HG03575 (cell line): Measurements from ENCODE around the gene KCTD21.

Experiments
- ATAC-seq: cut with Tn5 transposase; IDR thresholded peaks from one replicate; pipeline ENCODE4 v1.9.1; 2021; ENCODE audit not compliant: unreplicated experiment, insufficient number of reproducible peaks, low FRiP score; ENCODE audit errors: extremely low read depth

KCTD21 gene

DNA sequence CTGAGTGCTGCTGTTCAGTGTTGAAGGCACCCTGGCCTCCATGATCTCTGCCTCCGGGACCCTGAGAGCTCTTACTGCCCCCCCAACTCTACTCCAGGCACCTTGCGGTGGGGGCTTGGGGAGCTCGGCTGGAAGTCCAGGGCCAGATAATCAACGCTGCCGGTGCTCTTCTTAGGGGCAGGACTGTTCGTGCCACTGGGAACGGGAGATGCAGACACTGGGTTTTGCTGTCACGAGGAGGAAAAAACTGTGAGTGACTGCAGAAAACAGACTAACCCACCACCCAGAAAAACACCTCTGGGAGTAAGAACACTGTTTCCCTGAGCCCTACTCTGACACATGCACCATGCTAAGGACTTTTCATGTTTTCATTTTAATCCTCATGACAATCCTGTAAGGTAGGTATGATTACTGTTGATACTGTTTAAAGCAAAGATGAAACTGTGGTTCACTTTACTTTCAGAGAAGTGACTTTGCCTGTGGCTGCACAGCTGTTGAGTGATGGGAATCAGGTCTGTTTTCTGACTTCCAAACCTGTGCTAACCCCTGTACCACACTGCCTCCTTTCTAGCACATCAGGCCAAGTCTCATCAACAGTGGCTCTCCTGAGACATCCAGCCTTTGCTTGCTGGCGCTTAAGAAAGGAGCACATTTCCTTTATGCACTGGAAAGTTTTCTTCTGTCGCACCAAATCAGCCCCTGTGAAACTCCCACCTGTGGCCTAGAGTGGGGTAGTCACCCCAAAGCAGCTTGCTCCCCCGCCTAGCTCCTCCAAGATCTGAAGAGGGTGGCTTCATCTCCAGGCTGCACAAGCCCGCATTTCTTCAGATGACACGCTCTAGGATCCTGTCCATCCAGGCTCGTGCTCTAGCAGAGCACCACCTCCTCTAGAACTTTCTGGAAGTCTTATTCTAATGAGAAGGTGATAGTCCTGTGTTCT, 32.1 kb upstream of the KCTD21 start:
- ATAC-seq = no peak

DNA sequence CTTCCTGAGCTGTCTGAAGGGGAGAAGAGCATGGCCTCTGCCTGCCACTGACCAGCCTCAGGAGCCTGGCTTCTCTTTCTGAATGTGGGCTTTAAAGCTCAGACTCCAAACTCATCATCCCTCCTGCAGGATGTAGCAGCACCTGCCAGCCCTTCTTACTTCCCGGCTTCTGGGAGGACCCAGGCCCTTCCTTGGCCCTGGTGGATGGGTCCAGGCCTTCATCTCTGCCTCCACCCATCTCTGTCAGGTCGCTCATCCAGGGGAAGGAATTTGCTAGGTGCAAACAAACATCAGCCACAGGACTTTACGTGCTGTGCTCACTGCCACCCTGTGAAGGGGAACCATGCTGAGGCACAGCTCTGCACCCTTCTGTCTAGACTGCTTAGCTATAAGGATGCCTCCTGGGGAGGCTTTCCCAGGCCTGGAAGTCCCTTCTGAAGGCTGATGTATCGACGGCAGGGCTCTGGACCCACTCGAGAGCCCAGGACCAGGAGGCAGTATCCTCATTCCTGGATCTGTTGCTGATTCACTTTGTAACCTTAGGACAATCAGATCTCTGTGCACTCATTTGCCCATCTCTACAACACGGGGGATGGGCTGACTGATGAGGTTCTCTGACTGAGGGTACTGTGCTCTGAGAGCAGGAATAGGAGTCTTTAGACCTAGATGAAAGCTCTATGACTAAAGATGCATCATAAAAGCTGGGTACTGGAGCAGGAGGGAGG, 31.2 kb upstream of the KCTD21 start:
- no peak for ATAC-seq

DNA sequence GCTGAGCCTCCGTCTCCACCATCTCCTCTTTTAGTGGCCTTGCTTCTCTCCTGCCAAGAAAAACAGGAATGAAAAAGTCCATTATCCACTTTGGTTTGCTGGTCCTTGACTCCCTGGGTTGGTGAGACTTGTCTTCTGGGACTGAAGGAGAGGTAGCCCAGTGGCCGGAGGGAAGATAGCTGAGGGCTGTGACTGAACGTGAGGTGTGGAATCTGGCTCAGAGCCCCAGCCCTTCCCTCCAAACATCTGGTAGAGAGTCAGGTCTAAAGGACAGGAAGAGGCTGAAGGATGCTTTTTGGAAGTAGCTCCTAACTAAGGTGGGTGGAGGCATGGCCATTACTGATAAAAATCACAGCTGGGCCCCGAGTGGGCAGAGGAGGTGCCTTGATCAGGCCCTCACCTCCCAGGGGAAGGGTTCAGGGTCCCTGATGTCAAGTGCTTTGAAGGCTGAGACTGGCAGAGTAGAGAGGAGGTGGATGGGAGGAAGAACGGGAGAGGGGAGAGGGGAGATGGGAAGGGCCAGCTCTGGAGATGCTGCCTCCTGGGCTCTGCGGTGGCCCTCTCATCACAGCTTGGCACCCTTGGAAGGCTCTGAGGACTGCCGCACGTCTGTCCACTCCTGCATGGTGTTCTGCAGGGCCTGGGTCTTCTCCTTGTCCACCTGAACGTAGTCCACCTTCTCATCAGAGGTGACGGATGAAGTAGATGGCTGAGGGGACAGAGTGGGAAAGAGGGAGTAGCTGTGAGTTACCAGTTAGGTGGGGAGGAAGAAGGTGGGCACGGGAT, 30.5 kb upstream of the KCTD21 start:
- ATAC-seq = no peak

DNA sequence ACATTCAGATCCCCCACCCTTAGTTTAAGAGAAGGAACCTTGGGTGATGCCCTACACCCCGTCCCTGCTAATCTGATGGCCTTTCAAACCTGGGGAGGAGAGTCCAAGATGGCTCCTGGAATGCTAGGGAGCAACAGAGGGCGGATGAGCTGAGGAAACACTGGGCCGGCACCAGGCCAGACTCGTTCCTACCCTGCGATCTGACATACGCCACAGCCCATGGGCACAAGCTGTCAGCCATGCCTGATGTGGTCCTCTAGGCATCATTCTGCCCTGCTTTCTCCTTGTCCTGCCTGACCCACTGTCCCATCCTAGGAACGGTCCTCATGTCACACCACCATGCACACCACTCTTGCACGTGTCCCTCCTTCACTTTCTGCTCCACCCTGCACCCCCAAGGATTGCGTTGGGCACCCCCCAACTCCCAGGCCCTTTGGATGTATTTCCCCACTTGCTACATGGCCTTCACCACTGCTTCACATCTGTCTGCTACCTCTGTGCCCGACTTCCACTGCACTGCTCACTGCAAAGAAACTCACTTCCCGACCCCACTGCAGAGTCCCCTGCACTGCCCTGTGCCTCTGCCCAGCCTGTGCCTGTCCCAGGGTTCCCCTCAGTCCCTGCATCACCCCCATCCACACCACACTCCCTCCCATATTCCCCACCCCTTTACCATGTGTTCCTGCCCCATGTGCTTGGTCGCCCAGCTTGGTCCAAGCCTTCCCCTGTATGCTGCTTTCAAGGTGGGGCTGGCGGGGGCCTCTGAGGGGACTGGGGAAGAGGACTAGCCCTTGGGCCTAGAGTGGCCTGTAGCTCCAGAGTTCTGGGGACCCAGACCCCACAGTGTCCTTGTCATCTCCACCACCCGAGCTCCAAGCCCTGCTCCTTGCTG, 29.5 kb upstream of the KCTD21 start:
- ATAC-seq = no peak

DNA sequence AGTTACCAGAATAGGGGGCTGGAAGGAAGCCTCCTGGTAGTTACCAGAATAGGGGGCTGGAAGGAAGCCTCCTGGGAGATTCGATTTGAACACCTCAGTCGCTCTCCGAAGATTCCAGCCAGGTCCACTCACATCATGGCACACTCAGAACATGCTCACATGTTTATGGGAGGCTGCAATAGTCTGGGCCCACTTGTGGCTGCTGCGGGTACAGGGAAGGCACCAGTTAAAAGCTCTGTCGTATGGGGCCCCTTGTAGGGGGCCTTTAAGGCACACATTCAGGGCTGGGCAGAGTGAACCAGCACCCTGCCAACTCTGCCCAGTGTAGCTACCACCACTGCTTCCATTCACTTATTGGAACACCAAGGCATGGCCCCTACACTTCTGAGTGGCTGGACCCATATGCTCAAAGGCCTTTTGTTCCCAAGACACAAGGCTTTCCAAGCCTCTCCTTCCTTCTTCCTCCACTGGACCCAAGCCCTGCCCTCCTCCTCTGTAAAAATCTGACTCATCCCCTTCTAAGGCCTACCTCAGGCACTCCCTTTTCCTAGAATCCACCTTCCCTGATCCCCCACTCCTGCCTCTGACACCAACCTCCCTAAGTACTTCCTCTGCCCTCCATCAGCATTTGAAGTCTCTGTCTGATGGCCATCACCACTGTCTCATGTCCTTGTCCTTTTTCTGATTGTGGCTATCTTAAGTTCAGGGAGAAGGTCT, 28.3 kb upstream of the KCTD21 start:
- no peak for ATAC-seq

DNA sequence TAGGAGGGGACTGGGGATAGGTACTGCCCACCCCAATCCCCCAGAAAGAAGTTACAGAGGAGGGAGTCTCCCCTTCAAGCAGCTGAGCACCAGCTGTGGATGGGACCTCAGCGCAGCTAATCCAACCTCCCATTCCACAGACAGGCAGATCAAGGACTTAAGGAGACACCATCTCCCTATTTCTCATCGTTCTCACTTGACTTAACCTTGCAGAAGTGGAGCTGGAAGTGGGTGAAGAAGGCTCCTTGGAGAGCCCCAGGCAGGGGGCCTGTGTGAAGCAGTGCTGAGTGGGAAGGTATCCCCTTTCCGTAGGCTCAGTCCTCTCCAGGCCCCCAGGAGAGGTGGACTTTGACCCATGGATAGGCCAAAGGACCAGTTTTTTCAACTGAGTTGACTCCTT, 27.6 kb upstream of the KCTD21 start:
- no peak for ATAC-seq

DNA sequence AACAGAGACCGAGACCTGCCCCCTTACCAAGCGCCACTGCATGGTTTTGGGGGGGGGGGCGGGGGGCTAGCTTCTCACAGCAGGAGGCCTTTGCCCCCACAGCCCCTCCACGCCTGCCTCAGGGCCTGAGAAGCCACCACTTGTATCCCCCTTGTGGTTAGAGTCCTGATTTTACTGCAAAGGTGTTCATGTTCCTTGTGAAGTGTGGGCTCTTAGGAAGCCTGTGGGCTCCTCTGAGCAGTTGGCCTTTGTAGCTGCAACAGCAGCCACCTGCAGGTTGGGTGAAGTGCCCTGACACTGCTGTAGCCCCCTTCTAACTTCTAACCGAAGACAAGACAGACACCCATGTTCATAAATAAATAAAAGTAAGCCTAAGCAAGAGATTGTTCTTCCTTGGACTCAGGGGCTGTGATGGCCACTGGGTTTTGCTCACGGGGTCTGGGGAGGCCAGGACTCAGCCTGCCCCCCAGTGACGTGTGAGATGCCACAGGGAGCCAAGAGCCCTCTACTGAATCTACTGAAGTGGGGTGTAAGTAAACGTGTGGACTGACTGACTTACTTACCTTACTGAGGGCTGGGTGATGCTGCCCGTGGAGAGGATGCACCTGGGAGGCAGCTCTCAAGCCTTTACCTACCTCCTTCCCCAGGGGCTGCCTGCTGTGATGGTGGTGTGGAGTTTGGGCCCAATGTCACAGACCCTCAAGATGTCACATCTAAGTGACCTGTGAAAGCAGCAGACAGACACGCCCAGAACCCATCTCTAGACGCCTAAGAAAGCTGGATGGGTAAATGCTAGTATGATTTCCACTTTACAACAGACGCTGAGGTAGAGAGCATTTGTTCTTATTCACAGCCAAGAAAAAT, 26.1 kb upstream of the KCTD21 start:
- no peak for ATAC-seq

DNA sequence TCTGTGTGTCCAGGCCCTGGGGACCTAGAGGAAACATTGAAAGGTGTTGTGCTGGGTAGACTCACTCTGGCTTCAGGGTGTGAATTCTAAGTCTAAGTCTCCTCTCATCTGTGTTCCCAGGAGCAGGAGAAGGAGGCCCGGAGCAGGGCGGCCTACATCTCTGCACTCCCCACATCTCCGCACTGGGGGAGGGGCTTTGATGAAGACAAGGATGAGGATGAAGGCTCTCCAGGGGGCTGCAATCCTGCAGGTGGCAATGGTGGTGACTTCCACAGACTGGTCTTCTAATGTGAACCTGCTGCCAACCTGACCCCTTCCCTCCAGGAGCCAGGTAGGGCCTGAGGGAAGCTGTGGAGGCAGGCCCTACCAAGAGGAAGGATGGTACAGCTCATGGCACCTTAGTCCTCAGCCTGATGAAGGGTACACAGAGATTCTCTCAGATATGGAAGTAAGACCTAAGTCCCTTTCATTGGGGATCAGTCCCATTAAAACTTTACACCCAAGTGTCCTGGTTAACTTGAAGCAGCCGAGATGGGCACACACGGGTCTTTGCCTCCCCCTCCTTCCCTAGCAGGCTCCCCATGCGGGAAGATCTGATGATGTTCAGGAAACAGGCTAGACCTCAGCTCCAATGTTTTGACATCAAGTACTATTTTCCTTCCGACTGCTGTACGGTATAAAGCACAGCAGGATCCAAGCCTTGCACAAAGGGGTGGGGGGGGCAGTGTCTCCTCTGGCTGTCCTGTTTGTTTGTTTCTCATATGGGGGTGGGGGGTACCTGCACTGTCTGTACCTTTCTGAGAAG, 25.3 kb upstream of the KCTD21 start:
- no peak for ATAC-seq

DNA sequence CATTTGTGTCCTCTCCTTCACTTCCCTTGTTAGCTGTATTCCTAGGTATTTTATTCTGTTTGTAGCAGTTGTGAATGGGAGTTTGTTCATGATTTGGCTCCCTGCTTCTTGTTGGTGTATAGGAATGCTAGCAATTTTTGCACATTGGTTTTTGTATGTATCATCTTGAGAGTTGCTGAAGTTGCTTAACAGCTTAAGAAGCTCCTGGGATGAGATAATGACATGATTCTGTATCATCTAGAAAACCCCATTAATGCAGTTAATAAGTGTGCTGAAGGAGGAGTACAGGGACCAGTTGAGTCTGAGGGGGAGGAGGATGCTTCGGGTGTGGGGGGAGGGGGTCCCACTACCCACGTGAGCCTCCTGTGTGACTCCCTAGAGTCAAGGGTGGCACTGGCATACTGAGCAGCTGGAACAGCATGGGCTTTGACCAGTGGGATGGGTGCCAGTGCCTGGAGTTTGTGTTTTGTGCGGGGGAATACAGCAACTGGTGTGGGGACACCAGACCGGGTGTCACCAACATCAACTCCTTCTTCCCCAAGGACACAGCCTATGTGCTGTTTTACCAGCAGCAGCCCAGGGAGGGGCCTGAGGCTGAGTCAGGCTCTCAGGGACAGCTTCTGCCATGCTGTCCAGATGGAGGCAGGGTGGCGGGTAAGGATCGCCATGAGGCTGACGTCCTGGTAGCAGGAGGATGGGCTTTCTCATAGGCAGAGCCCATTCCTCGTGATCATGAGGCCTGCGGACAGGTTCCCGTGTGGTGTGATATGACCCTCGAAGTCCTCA, 24.4 kb upstream of the KCTD21 start:
- no peak for ATAC-seq

DNA sequence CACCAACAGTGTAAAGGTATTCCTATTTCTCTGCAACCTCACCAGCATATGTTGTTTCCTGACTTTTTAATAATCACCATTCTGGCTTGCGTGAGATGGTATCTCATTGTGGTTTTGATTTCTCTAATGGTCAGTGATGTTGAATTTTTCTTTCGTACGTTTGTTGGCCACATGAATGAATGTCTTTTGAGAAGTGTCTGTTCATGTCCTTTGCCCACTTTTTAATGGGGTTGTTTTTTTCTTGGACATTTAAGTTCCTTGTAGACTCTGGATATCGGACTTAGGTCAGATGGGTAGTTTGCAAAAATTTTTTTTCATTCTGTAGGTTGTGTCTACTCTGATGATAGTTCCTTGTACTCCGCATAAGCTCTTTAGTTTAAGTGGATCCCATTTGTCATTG, 23.1 kb upstream of the KCTD21 start:
- no peak for ATAC-seq

DNA sequence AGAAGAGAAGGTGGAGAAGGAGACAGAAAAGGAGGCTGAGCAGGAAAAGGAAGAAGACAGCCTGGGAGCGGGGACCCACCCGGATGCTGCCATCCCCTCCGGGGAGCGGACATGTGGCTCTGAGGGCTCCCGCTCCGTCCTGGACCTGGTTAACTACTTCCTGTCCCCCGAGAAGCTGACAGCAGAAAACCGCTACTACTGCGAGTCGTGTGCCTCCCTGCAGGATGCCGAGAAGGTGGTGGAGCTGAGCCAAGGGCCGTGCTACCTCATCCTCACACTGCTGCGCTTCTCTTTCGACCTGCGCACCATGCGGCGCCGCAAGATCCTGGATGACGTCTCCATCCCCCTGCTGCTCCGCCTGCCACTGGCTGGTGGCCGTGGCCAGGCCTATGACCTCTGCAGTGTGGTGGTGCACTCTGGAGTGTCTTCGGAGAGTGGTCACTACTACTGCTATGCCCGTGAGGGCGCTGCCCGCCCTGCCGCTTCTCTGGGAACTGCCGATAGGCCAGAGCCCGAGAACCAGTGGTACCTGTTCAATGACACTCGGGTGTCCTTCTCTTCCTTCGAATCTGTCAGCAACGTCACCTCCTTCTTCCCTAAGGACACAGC, 21.7 kb upstream of the KCTD21 start:
- no peak for ATAC-seq

DNA sequence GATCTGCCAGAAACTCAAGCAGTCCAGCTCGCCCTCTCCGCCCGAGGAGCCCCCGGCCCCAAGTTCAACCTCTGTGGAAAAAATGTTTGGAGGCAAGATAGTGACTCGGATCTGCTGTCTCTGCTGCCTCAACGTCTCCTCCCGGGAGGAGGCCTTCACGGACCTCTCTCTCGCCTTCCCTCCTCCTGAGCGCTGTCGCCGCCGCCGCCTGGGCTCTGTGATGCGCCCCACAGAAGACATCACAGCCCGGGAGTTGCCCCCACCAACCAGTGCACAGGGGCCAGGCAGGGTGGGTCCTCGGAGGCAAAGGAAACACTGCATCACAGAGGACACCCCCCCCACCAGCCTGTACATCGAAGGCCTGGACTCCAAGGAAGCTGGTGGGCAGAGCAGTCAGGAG, 21.1 kb upstream of the KCTD21 start:
- ATAC-seq = no peak

DNA sequence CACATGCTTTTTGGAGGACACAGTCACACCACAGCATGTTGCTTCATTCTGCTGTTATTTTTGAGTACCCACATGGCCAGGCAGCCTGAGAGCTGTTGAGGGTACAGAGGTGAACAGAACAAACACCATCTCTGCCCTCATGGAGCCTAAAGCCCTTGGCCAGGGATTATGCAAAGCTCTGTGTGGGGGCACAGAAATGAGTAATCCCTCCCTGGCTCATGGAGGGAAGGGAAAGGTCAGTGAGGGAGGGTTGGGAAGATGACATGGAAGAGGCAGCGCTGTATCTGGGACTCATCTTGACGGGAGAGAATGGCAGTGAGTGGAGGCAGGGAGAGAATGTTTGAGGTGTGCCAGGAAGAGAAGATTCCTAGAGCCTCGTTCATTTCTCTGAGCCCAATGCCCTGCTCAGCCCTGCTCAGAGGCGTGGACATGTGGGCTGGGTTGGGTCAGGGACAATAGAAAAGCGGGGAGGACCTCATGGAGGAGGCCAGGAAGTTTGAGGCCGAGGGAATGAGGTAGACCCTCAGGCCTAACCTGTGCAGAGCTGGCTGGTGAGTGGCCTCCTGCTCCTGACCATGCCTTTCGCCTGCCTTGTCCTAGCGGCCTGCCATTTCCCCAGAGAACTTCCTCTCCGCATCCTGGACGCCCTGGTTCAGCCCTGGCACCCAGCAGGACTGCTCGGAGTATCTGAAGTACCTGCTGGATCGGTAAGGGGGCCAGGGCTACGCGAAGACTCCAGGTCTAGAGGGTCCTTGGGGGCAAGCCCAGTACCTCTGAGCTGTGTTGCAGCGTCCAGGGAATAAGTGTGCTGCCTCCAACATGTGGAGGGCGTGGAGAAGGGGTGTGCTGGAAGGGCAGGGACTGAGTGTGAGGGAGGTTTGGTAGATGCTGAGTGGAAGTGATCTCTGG, 20.1 kb upstream of the KCTD21 start:
- ATAC-seq = no peak

DNA sequence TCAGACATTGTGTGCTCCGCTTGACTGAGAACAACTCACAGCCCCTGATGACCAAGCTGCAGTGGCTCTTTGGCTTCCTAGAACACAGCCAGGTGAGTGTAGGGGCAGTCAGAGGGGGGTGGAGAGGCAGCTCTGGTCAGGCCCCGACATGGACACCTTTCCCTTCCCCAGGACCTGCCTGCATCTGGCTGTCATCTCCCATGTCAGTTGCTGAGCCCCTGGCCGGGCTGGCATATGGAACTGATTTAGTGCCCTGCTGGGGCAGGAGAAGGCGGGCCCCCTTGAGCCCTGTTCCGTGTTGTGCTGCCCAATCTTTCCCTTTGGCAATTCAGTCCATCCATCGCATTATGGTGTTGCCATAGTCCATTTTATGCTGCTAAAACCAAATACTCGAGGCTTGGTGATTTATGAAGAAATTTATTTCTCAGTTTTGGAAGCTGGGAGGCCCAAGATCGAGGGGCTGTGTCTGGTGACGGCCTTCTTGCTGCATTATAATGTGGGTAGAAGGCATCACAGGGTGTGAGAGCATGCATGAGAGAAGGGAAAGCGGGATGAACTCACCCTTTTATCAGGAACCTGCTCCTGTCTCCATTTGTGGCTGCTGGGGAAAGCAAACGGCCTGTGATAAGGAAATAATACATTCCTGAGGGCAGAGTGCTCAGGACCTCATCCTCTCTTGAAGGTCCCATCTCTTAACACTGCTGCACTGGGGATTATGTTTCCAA, 19.3 kb upstream of the KCTD21 start:
- no peak for ATAC-seq
